Measurements from ENCODE around the gene NPHP4. TPM values are rescaled to one million over a fixed set of nuclear protein-coding genes. Genes with fewer than 3 reads are reported as not detected.

The NPHP4 gene
- total RNA-seq, 1 experiment from 2014 or later = 18.8 TPM

- no peaks in the 10 kb centered on the region for H3K36me3 ChIP-seq (ENCODE audit: low read depth, low read length)
- H3K27me3 ChIP-seq (ENCODE audit: low read length) = no peaks in the 10 kb centered on the region
- no peaks in the 10 kb centered on the region for H3K9me3 ChIP-seq (ENCODE audit: low read length)
- CTCF ChIA-PET = no interaction called here
- H3F3A ChIP-seq (ENCODE audit: low read length, unreplicated experiment) = no peaks in the 10 kb centered on the region
- H3K9me2 ChIP-seq (replicated peaks; ENCODE audit: low read length) = no peaks in the 10 kb centered on the region
- no TSS peak for BruUV-seq (replicated peaks)
- no peak overlapping the region for H2AFZ ChIP-seq (ENCODE audit: low read length)
- H3K4me2 ChIP-seq (ENCODE audit: low read length) = no peak overlapping the region
- no peaks in the 10 kb centered on the region for H3K79me2 ChIP-seq (ENCODE audit: low read length)
- H3K9ac ChIP-seq (ENCODE audit: low read length) = no peak overlapping the region
- H3K4me3 ChIP-seq (ENCODE audit: low read length) = no peak overlapping the region
- no peak overlapping the region for H3K27ac ChIP-seq (ENCODE audit: low read length)
- intact Hi-C loops (cut with micrococcal nuclease) = no loop called here
- H3K4me1 ChIP-seq (ENCODE audit: insufficient read depth, low read length) = peaks cover 9% of the 10 kb centered on the region
- ATAC-seq (no peak), DNase-seq (no peak)
- TF ChIP-seq EZH2phosphoT487 (IDR thresholded peaks at IDR 0.05; ENCODE audit: borderline replicate concordance, low read length) = no peak
- TF ChIP-seq CTCF (conservative IDR thresholded peaks at IDR 0.05; ENCODE audit: low read depth, low read length) = no peak
- TF ChIP-seq EZH2 (IDR thresholded peaks at IDR 0.05; ENCODE audit: low read length, unreplicated experiment) = no peak
- no peaks in the 10 kb centered on the region for H4K20me1 ChIP-seq (ENCODE audit: low read length)
- POLR2A ChIA-PET (ENCODE audit: unreplicated experiment) = no interaction called here
These were observed 46.4 kb upstream of the NPHP4 start for GRCh38 chr1:6038603-6039002.

- peaks cover 9% of the 10 kb centered on the region for H3K4me1 ChIP-seq (ENCODE audit: insufficient read depth, low read length)
- no peaks in the 10 kb centered on the region for H3K9me2 ChIP-seq (replicated peaks; ENCODE audit: low read length)
- BruUV-seq (replicated peaks) = no TSS peak
- ChIA-PET POLR2A (ENCODE audit: unreplicated experiment) (no interaction called here), CTCF (interaction anchor here (0.6 kb wide), 1 partner anchor 55 kb away, joined by 3 read pairs; no protein-coding TSS in a partner anchor)
- TF ChIP-seq EZH2 (IDR thresholded peaks at IDR 0.05; ENCODE audit: low read length, unreplicated experiment) (no peak), CTCF (conservative IDR thresholded peaks at IDR 0.05; ENCODE audit: low read depth, low read length) (no peak), EZH2phosphoT487 (IDR thresholded peaks at IDR 0.05; ENCODE audit: borderline replicate concordance, low read length) (no peak)
- no peaks in the 10 kb centered on the region for H3K27me3 ChIP-seq (ENCODE audit: low read length)
- H3K36me3 ChIP-seq (ENCODE audit: low read depth, low read length) = no peaks in the 10 kb centered on the region
- H3K4me2 ChIP-seq (ENCODE audit: low read length) = peak overlapping the region; percentile 35
- no peaks in the 10 kb centered on the region for H3K9me3 ChIP-seq (ENCODE audit: low read length)
- no peak overlapping the region for H3K9ac ChIP-seq (ENCODE audit: low read length)
- no peak overlapping the region for H3K27ac ChIP-seq (ENCODE audit: low read length)
- H2AFZ ChIP-seq (ENCODE audit: low read length) = no peak overlapping the region
- intact Hi-C loops (cut with micrococcal nuclease) = no loop called here
- no peaks in the 10 kb centered on the region for H4K20me1 ChIP-seq (ENCODE audit: low read length)
- H3F3A ChIP-seq (ENCODE audit: low read length, unreplicated experiment) = no peaks in the 10 kb centered on the region
- DNase-seq = peak; percentile 52
- H3K79me2 ChIP-seq (ENCODE audit: low read length) = no peaks in the 10 kb centered on the region
- peak; percentile 64 for ATAC-seq
- no peak overlapping the region for H3K4me3 ChIP-seq (ENCODE audit: low read length)
These were observed 45.1 kb upstream of the NPHP4 start for GRCh38 chr1:6037338-6037762.

- no peak overlapping the region for H3K9ac ChIP-seq (ENCODE audit: low read length)
- peaks cover 9% of the 10 kb centered on the region for H3K4me1 ChIP-seq (ENCODE audit: insufficient read depth, low read length)
- intact Hi-C loops (cut with micrococcal nuclease) = no loop called here
- TF ChIP-seq EZH2 (IDR thresholded peaks at IDR 0.05; ENCODE audit: low read length, unreplicated experiment) (no peak), EZH2phosphoT487 (IDR thresholded peaks at IDR 0.05; ENCODE audit: borderline replicate concordance, low read length) (no peak), CTCF (conservative IDR thresholded peaks at IDR 0.05; ENCODE audit: low read depth, low read length) (peak; percentile 37)
- ChIA-PET CTCF (interaction anchor here (0.7 kb wide), 1 partner anchor 69 kb away, joined by 3 read pairs; no protein-coding TSS in a partner anchor), POLR2A (ENCODE audit: unreplicated experiment) (no interaction called here)
- H2AFZ ChIP-seq (ENCODE audit: low read length) = no peak overlapping the region
- H3K9me2 ChIP-seq (replicated peaks; ENCODE audit: low read length) = no peaks in the 10 kb centered on the region
- no peak overlapping the region for H3K4me3 ChIP-seq (ENCODE audit: low read length)
- no peak for ATAC-seq
- H3K4me2 ChIP-seq (ENCODE audit: low read length) = no peak overlapping the region
- H3K36me3 ChIP-seq (ENCODE audit: low read depth, low read length) = no peaks in the 10 kb centered on the region
- no peaks in the 10 kb centered on the region for H3K27me3 ChIP-seq (ENCODE audit: low read length)
- no peak for DNase-seq
- H3F3A ChIP-seq (ENCODE audit: low read length, unreplicated experiment) = no peaks in the 10 kb centered on the region
- H4K20me1 ChIP-seq (ENCODE audit: low read length) = no peaks in the 10 kb centered on the region
- no peak overlapping the region for H3K27ac ChIP-seq (ENCODE audit: low read length)
- H3K79me2 ChIP-seq (ENCODE audit: low read length) = no peaks in the 10 kb centered on the region
- H3K9me3 ChIP-seq (ENCODE audit: low read length) = no peaks in the 10 kb centered on the region
- no TSS peak for BruUV-seq (replicated peaks)
These were observed 43.5 kb upstream of the NPHP4 start for GRCh38 chr1:6035719-6036118.
